GM21576 (cell line): ENCODE measurements around the gene SCUBE2.

Experiments
- ATAC-seq: cut with Tn5 transposase; IDR thresholded peaks from one replicate; pipeline ENCODE4 v1.9.1; 2021; ENCODE audit warnings: mild to moderate bottlenecking, moderate library complexity; ENCODE audit not compliant: unreplicated experiment

The SCUBE2 gene

DNA sequence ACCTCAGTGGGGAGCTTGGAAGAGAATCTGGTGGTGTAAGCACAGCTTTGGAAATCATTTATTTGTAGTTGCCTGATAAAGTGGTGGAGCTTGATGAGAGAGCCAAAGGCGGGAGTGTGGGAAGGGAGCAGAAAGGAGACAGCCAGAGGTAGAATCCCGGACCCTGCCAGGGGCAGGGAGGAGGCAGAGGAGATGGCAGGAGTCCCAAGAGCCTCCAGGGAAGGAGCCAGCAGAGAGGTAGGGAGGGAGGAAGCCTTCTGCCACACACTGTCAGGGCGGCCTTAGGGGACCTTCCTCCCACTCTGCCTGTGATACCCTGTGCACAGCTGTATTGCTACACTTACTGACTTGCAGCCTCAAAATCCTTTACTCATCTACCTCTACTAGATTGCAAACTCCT is 15.4 kb downstream of the SCUBE2 start:
- no peak for ATAC-seq

DNA sequence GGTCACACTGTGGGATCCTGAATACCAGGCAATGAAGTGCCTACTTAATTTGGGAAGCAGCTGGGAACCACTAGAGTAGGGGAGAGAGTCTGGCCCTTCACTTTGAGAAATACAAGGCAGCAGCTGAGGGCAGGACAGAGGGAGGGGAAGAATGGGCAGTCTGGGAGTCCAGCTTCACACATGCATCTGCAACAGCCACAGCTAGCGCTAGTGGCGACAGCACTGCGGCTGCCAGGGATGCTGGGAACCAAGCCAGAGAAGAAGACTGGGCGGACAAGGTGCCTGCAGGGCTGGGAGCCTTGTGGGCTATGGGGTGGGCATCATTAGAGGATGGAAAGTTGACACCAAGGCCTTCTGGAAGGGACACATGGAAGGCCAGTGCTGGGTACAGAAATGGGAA is 15.8 kb downstream of the SCUBE2 start:
- no peak for ATAC-seq

DNA sequence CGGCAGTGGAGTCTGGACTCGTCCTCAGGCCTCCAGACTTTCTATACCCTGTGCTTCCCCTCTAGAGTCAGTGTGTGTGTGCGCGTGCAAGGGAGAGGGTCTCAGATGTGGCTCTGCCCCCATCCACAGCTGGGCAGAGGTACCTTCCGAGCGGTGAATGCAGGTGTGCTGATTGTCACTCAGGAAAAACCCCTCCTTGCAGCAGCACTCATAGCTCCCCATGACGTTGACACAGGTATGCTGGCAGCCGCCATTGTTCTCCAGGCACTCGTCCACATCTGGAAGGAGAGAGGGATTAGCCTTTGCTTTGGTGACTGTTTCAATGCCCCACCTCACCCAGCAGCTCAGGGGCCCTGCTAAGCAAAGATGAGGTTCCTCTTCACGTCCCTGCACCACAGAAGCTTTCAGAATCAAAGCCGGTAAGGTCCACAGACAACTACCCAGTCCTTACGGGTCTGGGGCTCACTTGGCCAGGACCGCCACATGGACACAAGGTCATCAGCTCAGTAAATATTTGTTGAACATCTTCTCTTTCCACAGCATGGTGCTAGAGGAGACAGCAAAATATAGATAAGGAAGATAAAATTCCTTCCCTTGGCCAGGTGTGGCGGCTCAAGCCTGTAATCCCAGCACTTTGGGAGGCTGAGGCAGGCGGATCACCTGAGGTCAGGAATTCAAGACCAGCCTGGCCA is 16.9 kb downstream of the SCUBE2 start:
- no peak for ATAC-seq

DNA sequence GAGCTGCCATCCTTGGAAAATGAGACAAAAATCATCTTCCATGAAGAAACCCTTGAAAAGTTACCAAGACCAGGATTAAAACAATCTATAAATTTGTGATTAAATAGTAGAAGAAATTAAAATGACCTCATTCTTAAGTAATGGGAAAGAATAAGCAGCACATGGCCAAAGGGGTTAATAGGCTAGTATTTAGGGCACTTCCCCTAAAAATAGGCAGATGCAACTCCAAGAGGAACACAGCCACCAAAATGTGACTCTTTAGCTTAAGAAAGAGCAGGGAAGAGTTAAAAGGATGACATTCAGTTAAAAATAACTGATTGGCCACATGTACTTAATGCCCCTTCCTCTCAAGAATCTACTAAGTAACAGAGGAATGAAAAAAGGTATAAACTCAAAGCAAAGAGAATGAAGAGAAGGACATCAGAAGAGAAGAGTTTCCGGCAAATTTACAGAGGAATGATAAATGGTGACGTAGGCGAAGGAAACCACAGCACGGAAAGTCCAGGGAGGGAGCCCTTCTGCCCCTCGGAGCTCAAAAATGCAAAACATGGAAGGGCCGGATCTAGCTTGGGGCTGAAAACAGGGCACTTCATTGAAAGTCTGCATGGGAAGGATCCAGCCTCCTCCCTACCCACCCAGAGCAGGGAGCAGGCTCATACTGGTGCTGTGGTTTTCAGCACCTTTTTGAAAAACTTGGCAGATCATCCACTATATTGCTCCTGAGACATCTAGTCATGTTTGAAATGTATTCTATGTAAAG is 17.8 kb downstream of the SCUBE2 start:
- no peak for ATAC-seq

DNA sequence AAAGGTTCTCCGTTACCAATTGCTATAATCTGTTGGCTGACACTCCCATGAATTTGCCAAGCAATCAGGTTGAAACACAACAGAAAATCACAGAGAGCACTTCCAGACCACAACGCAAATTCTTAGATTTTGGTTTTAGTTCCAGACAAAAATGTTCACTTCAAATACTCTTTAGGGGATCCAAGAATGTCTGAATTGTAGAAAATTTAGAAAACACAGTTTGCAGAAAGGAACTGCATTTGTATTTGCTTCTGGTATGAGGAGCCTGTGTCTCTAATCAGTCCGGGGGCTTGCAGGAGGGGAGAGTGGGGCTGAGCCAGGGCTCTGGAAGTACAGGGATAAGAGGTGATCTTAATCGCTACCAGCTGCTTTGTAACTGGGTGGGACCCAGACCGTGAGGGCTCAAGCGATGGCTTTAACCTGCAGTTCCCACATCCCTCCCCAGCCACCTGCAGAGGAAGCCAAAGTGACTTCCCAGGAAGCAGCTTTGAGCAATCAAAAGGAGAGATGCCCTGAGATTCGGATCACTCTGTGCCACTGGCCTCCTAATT is 18.7 kb downstream of the SCUBE2 start:
- ATAC-seq, result no peak

DNA sequence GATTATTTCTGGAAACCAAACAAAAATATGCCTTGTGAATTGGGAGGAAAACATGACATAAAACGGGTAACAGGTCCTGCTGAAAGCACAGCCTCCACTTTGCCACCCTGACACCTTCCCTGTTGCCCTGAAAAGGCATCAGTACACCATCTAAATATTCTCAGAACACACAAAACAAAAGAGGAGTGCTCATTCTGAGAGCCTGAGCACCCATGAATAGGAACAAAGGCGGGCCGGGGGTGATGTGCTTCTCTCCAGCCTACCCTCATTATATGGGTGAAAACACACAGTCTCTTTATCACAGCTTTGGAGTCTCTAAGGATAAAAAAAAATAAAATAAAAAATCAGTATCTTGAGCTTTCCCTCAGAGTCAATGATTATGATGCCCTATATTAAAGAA is 19.7 kb downstream of the SCUBE2 start:
- ATAC-seq, result no peak

DNA sequence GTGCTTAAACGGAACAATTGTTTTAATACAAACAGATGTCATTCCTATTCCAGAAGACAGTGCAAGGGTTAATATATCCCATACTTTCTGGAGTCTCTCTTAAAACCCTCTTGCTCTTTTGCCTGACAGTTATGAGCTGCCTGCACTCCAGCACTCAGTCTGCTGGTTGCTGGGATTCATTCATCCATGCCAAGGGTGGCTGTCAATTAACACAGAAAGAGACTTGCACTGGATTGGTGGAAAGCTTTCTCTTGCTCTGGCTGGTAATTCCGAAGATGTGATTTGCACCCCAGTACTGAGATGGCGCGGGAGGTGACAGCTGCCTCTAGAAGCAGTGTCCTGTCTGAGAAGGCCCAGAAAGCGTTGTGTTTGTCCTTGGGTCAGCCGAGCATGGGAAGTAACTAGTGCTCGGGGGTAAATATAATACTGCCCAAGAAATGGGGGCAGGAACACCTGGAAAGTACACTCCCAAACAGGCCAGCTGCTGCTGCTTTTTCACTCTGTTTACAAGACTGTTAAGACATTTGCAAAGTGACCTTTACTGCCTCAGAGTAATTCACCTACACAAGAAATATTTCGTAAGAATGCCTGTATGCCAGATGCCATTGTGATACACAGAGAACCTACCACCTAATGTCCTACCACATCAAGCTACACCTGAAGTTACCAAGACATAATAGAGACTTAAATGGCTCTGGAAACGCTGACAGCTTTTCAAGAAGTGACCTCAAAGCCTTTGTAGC is 20.5 kb downstream of the SCUBE2 start:
- ATAC-seq, result no peak

DNA sequence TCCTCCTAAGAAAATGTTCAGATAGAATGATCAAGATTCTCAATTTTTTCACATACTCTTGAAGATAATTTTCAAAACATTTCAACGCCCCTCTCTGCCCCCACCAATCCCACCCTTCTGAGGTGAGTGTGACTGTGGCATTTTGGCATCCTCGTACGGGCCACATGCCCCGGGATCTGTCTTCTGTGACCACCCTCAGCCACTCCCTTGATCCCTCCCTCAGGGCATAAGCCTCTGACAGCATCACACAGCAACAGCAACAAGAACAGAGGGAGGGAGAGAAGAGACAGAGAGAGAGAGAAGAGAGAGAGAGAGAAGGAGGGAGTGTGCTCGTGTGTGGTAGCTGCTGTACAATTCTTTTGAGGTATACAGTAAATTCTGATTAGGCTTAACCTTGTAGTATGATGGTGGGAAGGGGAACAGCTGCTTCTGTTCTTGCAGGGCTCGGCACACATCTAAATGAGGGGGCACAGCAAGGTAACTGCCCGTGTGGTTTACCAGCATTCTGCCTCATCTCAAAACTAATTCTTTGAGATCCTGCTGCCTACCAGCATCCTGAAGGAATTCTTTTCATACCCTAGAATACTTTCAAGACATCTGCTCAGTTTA is 21.4 kb downstream of the SCUBE2 start:
- ATAC-seq, result no peak

DNA sequence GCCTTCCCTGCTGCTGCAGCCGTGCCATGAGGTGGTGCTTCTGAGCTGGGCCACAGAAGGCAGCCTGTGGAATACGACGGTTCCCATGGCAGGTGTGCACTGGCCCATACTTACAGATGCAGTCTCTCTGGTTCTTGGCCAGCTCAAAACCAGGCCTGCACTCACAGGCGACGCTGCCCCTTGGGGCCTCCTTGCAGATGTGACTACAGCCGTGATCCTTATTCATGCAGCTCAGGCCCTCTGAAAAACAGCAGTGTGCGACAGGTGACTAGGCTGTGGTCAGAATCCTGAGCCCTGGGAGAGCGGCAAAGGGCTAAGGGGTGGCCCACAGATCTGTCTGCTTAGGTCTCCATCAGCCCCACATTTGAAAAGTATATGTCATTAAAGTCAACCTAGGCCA is 22.1 kb downstream of the SCUBE2 start:
- no peak for ATAC-seq

DNA sequence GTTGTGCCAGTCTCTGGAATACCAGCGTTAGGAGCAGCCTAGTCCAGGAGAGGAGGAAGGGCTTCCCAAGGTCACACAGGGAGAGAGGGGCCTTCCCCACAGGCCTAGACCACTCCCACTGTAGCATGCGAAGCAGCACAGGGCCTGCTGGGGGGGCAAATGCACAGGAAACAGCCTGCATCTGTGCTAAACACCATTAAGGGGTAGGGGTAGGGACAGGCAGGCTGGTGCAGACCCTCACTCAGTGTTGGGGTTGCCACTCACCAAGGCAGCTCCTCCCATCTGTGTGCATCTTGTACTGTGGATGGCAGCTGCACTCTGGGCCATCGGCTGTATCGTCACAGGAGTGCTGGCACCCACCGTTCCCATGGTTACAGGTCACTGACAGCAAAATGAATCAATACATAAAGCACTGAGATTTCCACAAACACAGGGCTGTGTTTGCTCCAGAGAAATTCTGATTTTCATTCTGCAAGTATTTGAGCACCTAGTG is 24.9 kb downstream of the SCUBE2 start:
- no peak for ATAC-seq

DNA sequence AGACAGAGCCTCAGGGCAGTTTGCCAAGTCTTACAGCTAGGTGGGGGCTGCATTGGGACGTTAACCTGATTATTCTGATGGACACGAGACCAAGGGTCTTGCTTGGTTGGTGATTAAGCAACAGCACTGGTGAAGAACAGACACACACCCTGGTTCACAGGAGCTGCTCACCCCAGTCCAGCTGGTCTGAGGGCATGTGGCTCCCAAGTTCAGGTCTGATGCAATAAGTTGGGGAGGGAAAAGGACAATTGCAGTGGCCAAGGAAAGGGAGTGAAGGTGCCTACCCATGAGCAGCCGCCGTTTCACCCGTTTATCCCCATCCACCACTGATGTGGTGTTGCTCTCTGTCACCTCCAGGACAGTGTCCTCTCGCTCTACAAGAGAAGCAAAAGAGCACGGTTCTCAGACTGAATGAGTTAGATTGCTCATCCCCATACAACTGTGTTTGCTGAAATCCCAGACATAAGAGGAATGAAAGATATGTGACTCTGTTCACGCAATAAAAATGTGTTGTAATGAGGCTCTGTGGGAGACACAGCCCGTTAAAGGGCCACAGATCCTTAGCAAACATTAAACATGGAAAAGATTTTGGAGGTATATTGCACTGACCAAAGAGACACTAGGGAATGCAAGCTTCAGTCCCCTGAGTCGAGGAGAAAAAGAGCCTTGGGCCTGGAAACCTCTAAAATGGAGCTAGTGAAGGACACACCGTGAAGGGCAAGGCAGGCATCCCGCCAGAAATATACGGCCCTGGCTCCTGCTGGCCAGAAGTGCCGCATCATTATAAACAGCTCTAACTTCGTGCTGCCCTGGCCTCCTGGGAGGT is 25.6 kb downstream of the SCUBE2 start:
- no peak for ATAC-seq

DNA sequence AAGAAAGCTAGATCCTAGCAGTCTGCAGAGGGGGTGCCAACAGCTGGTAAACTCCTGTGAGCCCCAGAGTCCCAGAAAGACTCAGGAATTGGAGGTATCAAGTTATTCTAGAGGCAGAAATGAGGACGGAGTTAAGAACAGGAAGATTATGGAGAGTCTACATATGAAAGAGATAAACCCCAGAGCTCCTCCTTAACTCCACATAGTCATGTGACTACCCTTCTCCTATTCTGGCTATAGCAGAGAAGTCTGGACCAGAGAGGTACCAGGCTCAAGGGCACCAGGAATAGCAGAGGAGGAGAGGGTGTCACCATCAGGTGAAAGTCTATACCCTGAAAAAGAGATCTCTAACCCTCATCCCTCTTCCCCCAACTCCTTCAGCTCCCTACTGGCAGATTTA is 29.6 kb downstream of the SCUBE2 start:
- no peak for ATAC-seq

DNA sequence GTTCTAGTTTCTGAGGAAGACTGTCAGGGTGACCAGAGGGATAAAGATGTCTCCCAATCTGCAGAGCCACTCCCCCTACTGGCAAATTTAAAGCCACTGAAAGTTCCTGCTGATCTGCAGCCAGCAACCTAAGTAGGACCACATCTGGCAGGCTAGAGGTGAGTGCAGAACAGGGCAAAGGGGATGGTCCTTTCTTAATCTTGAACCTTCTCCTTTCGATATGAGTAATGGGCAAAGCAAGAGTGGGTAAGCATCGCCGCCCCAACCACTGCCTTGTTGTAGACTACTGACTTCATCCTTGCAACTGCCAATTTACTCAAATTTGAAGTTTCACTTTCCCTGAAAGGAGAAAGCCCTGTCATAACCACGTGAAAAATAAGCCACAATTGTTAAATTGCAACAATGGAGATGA is 30.7 kb downstream of the SCUBE2 start:
- ATAC-seq, result peak; percentile 98

DNA sequence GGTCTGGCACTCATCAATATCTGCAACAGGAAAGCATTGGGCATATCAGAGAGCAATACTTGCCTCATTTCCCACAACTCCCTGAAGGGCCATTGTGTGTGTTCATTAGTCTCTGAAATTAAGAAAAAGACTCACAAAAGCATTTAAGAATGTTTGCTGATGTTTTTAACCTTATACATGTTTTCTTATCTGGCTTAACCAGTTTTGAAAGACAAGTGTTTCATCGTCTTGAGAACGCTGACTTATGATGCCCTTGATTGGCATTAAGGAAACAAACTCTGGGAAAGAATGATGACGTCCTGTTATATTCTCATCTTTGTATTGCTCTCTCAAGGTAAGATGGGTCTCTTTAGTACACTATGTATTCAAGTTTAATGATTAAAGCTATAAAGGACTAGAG is 32.0 kb downstream of the SCUBE2 start:
- no peak for ATAC-seq

DNA sequence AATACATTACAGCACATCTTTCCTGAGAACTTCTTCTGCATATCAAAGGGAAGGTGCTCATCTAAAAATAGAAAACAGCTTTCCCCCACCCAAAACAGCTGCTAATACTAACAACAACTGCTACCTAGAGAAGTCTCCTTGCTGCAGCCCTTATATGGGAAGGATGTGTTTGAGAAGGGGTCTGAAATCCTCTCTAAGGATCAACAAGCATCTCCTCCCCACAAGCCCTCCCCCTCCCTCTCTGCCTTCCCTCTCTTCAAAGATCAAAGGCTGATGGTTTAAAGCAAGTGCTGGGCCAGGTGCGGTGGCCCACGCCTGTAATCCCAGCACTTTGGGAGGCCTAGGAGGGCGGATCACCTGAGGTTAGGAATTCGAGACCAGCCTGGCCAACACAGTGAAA is 33.5 kb downstream of the SCUBE2 start:
- no peak for ATAC-seq

DNA sequence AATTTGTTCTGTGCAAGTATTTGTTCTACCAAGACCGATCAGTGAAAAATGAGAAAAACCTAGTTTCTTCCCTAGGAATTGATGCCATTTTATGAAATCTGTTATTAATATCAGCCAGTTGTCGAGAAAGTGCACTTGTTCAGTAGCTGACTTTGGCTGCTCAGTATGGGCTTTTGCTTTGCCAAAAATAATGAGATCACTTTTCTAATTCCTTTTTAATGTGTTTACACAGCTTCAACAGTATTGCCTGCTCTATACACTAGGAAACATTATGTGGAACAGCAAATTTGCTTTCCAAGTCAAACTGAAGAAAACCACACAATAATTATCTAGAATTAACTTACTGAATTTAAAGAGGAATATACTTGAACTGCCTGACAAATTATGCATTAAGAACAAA is 34.4 kb downstream of the SCUBE2 start:
- no peak for ATAC-seq

DNA sequence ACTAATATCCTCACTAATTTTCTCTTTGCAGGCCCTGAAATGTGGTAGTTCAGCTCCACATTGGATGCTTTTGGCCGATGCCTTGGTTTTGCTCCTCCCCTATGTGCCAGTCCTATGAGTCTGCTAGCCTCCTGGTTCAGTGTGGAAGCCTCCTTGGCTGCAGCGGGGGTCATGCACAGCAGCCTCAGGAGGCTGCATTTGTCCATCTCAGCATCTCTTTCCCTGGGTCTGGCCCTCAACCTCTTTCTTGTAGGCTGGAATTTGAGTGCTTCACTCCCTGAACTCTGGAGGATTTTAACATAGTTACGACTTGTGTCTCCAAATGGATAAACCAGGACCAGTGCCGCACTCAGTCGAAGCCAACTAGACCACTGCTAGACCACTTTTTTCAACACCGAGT is 34.9 kb downstream of the SCUBE2 start:
- no peak for ATAC-seq

DNA sequence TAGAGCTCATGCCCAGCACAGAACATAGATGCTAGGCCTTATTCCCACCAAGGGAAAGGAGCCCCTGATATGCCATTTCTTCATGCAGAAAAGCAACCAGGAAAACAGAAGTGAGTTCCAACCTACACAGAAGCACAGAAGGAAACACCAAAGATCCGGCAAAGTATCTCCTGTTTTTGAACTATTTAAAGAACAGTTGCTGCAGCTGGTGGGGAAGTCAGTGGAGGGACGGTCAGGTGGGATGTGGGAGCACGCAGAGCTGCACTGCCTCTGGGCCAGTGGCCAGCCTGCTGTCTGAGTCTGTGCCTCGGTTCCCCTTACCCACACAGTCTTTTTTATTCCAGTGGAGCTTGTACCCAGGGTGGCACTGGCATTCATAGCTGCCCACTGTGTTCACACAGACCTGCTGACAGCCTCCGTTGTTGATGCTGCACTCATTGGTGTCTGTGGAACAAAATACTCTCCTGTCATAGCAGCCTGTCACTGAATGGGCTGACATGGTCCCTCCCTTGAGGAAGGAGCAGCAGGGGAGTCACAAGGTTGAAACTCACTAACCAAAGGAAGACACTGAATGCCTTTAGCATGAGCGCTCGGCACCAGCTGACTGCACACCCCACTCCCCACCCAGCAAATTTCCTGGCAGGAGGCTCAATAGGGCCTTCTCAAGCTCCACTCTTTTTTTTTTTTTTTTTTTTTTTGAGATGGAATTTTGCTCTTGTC is 37.9 kb downstream of the SCUBE2 start:
- no peak for ATAC-seq

DNA sequence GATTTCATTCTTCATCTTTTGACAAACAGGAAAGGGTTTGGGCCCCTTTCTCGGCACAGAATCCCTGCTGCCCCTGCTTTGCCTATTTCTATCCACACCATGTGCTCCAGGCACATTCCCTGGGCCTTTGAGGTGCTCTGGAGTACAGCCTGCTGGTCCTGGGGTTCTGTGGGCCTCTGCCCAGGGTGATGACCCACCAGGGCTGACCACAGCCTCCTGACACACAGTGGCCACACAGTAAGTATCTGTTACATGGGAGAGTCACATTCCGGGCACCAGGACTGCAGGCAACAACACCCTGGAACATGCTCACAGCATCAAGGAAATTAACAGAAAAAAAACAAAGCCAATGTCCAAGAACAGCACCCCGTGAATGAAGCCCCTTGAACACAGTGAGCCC is 39.1 kb downstream of the SCUBE2 start:
- no peak for ATAC-seq

DNA sequence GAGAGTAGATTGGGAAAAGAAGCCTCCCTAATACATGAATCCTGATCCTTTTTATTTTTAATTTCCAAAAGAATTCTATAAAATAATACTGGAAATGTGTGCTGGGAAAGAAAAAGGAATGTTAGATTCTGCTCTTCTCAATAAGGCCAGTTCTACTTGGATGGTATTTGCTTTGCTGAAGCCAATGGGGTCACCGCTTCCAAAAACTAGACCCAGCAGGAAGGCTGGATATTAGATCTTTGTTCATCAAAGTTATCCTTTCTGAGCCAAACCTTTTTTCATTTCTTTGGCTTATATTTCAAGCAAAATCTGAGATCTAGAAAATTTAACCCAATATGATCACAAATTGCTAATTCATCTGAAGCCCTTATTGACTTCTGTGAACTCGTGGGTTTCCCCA is 41.4 kb downstream of the SCUBE2 start:
- no peak for ATAC-seq
